Activated gamma-delta T cell treated with Interleukin-2 at 50 U/mL for 16 hours (primary cell): ENCODE measurements around the gene PSEN1.

Source experiments
- DNase-seq: peaks from one replicate; pipeline ENCODE4 v3.0.0-alpha.2; 2020

The PSEN1 gene

GRCh38 chr14:73221945-73222344 lies 85.6 kb downstream of the PSEN1 start:
- DNase-seq, result no peak

DNA sequence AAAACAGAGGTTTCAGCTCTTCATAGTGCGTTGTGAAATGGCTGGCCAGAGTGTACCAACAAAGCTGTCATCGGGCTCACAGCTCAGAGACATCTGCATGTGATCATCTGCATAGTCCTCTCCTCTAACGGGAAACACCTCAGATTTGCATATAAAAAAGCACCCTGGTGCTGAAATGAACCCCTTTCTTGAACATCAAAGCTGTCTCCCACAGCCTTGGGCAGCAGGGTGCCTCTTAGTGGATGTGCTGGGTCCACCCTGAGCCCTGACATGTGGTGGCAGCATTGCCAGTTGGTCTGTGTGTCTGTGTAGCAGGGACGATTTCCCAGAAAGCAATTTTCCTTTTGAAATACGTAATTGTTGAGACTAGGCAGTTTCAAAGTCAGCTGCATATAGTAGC lies 86.7 kb downstream of the PSEN1 start:
- DNase-seq, result no peak

DNA sequence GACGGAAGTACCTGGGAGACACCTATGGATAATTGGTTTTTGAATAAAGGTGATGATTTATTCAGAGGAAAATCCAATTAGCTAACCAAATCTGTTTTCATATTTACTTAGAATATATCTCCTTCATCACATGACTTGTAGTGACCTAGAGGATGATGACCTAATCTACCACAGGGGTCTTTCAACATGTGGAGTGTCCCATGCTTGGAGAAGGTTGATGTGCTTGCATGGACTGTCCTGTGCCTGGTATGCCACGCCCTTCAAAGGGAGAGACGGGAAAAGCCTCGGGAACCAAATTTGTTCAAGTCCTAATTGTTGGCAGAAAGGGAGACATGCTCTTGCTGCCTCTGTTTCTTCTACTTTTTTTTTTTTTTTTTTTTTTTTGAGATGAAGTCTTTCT lies 89.2 kb downstream of the PSEN1 start:
- no peak for DNase-seq

DNA sequence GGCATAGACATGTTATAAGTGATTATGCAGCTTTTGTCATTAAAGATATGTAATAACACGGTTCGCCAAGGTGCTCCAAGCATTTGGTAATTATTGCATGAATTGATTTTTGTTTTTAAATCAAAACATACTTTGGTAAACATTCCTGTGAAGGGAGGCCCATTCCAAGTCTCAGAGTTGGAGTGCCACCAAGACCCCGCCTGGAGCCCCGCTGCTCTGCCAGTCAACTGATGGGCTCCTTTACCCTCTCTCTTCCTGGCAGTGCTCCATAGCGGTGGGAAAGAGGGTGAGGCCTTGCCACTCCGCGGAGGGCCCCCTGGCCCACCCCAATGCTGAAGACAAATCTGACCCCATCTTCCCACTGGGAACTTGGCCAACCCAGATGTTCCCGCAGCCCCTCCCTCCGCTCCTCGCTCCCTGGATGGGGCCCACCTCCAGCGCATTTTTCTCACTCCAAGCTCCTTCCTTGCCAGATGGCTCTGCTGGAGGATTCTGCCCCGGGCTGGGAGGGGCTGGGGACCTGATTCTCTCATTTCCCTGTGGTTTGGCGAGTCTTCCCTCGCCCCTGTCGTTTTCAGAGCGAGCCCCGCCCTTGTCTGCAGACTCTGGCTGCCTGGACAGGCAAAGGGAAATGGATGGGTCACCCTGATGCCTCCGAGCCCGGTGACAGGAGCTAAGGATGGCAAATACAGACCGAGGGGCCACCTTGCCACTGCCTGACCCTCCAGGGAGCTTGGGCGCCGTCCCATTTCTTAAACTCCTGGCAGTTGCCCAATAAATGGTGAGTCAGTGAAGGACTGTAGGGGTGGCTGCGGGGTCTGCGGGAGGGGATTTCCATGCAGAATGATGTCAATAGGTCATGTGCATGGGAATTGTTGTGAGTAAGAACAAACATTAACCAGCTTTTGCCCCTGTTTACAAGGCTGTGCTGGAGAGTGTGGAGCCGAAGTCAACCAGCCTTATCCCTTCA lies 91.8 kb downstream of the PSEN1 start:
- no peak for DNase-seq

DNA sequence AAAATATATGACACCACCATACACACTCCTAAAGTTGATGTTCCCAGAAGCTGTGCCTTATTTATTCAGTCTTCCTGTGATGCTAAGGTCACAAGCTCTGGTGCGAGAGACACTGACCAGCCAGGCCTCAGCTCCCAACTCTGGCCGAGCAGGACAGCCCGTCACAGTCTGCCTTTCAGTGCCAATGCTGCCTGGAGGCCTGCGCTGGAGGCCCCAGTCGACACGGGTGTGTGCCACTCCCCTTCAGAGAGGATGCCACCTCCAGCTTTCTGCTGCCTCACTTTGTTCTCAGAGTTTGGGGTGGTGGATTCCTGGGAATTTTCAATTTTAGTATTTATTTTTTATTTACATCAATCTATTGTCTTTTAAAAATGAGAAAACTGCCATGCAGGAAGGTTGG lies 93.7 kb downstream of the PSEN1 start:
- DNase-seq, result no peak

DNA sequence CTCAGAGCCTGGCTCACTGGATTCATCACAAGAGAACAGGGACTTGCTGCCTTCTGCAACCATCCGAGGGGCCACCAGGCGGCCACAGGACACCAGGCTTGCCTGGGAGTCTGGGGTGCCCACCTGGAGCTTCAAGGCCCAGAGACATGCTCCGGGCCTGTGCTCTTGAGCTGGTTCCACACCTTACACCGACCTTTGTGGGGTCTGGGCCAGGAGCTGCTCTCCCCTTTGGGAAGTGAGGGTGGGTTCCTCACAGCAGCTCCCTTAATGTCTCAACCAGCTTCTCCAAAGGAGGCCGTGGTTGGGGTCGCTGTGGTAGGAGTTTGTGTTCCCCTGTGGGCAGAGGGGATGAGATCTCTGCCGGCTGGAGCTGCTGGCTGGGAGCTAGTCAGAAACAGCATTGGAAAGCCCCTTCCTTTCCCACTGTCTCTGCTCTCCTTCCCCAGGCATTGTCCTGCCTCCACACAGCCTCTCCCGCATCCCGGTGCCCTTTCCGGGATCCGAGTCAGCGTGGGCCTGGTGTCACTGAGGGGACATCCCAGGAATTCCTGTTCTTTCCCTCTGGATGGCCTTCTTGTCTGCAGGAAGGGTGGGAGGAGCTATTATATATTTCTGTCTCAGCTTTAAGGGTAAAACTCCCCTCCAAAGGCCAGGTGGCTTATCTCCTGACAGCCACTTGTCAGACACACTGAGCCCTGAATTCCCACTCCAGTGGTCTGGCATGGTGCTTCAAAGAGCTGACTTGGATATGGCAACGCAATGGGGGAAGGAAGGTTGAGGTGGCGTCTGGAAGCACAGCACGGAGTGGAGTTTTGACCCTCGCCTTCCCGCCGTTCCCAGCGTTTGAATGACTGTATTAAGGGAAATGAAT lies 95.9 kb downstream of the PSEN1 start:
- no peak for DNase-seq

GRCh38 chr14:73232984-73233383 lies 96.7 kb downstream of the PSEN1 start:
- DNase-seq, result no peak

DNA sequence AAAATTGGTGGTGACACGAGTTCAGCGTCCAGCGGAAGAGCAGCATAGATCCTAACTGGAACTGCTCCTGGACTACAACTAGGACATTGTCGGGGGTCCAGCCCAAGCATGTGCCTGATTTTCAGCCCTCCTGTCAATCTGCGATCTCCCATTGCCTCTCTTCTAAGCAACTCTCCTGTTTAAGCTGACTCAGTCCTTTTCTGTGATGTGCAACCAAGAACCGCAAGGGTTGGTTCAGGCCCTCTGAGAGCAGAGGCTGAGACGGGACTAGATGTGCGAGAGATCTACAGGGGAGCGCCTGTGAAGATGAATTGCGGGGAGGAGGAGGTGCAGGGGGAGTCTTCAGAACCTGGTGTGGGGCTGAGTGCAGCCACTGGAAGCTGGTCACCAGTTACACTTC lies 97.3 kb downstream of the PSEN1 start:
- no peak for DNase-seq

GRCh38 chr14:73234029-73234428 lies 97.7 kb downstream of the PSEN1 start:
- no peak for DNase-seq

- DNase-seq, result no peak
These were observed 98.5 kb downstream of the PSEN1 start for GRCh38 chr14:73234586-73235394.

DNA sequence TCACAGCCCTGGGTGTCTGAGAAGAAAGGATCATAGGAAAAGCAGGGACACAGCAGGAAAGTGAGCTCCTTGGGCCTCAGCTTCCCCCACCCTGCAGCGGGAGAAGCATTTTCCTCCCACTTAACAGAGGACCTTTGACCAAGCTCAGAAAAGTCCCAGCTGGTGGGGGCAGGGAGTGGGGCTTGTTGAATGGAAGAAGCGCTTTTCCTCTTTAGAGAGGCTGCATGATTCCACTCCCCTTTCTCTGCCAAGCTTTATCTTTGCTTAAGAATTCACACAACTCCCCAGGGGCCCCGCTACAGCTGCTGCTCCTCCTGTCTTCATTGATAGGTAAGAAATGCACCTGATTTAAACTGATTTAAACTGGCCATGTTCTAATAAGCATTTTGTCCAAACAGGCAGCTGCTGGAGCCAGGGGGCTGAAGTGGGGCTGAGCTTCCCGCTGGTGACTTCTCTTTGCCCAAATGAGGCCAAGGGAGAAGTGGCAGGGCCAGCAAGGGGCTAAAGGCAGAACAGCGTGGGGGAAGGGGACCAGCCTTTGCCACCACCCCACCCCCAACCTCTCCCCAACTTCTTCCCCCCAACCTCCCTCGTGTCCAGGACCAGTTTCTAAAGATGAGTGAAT lies 99.3 kb downstream of the PSEN1 start:
- no peak for DNase-seq

GRCh38 chr14:73236157-73236556 lies 99.8 kb downstream of the PSEN1 start:
- no peak for DNase-seq

- DNase-seq, result no peak
These were observed 100.5 kb downstream of the PSEN1 start for GRCh38 chr14:73236752-73237218.

- no peak for DNase-seq
These were observed 101.0 kb downstream of the PSEN1 start, which contains the start of gene PAPLN for GRCh38 chr14:73237219-73237785. TSS of gene PAPLN (plus strand) at chr14:73237506. CDS start at chr14:73239779, 2,273 bp downstream.

DNA sequence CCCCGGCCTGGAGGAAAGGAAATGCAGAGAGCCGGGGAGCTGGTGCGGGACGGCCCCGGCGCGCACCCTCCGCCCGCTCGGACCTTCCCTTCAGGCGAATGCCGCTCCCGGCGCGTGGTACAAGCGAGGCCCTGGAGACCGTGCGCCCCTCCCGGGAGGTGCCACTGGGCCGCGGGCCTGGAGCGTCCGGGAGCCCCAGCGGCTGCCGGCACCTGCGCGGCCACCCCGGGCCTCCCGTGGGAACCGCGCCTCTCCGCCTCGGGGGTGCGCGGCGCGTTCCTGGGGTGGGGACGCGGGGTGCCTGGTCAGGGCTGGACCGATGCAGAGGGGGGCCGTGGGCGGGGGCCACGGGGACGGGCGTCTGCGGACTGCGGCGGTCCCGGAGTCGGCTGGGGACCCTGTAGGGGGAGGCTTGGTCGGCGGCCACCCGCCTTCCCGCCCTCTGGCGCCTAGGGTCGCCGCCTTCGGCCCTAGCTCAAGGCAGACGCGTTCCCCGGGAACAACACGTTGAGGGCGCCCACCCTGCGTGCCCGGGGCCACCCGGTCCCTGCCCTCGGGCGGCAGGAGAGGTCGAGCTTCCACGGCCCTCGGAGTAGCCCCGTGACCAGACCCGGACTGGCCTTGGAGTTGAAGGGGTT lies 101.6 kb downstream of the PSEN1 start:
- no peak for DNase-seq

DNA sequence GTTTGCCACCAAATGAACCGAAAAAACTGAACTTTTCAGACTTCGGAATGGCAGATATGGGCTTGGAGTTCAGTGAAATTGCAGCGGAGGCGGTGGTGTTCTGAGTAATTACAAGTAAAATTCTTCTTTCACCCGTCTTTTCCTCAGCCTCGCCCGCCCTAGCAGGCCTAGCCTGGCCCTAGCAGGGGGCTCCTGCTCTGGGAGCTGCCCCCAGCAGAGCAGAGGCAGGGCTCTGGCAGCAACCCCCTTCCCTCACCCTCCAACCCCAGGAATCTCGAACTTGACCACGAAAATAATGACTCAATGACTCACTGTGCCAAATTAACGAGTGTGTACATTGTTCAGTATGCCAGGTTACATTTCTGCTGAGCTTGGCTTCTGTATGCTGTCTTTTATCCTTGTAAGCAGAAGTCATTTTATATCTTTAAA lies 102.1 kb downstream of the PSEN1 start:
- DNase-seq, result no peak

- DNase-seq, result no peak
These were observed 102.6 kb downstream of the PSEN1 start for GRCh38 chr14:73238941-73239340.

DNA sequence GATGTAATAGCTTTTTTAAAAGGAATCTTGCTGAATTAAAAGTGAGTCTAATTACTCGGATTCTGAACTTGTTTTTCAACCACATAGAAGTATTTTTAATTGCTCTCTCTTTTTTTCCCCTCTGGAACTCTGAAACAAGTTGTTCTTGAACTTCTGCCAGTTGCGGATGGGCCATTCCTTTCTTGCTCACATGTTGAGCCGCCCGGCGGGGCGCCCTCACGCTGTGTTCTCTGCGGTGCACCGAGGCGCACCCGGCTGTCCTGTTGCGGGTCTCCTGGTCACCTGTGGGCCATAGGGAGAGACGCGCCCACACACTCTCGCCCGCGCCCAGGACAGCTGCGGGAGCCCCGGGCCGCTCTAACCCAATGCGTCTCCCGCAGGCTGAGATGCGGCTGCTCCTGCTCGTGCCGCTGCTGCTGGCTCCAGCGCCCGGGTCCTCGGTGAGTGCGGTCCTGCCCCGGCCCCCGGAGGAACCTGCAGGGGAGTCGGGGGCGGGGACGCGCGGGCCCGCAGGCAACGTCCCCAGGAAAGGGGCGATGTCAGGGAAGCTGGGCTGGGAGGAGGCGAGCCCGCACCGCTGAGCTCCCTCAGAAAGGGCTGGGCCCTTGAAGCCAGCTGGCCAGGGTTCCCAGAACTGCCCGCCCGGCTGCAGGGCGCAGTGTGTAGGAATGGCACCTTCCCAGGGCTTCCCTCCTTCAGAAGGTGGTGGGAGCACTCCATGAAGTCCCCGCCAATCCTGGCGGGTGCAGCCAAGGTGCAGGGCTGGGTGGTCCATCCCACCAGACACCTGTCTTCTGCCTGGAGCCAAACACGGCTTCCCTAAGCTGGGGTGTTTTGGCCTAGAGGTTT lies 103.3 kb downstream of the PSEN1 start:
- DNase-seq, result no peak

DNA sequence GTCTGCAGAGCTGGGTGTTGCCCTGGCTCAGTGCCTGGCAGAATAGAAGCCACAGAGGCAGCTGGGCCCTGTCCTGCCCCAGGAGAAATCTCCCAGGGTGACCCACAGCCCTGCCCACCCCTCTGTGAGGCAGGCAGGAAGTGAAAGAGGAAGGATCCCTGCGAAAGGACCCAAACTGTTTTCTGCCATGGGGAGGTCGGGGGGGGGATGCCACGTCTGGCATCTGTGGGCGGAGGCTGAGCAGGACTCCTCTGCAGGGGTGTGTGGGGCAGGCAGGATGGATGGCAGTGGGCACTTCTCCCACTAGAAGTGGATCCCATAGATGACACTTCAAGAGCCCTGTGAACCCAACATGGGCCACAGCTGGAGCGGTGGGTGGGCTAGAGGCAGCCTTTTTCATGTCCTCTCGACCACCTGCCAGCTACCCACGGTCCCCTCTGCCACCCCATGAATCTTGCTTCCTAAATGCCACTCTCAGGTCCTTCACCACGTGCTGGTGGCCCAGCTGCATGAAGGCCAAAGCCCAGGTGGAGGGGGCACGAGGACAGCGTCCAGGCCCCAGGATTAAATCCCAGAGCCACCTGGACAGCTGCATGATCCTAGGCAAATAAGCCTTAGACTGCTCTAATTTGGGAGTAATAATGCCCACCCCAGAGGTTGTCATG lies 104.6 kb downstream of the PSEN1 start:
- no peak for DNase-seq
